ENCODE results near the gene TMEM234.
A peak's percentile ranks its signal among the peaks of the same experiment; 100 is the strongest.

The TMEM234 gene

DNA sequence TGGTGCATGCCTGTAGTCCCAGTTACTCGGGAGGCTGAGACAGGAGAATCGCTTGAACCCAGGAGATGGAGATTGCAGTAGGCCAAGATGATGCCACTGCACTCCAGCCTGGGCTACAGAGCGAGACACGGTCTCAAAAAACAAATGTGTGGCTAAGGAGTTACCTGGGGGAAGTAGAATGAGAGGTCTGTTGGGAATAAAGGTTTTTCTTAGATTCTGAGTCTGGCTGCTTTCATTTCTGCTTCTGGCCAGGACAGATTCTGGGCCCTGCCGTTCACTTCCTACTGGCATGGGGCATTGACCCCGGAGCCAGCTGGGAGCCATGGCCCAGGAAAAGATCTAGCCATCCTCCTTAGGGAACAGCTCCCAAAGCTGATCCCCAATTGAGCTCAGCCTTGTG is 13.7 kb downstream of the TMEM234 start:
- H3K9ac ChIP-seq (ENCODE audit: low read length): no peak overlapping the region
- H3K27ac ChIP-seq (ENCODE audit: low read length): no peak overlapping the region
- H3K9me3 ChIP-seq (ENCODE audit: control insufficient read depth, low read depth, low read length): no peaks in the 10 kb centered on the region
- H3K36me3 ChIP-seq (ENCODE audit: control insufficient read depth, low read depth, low read length): no peaks in the 10 kb centered on the region
- H3K4me3 ChIP-seq (ENCODE audit: low read length): no peak overlapping the region
- H3K27me3 ChIP-seq (ENCODE audit: control insufficient read depth, insufficient read depth, low read length): peaks cover 17% of the 10 kb centered on the region
- H3K4me1 ChIP-seq (ENCODE audit: control insufficient read depth, low read depth, low read length): peaks cover 5% of the 10 kb centered on the region

DNA sequence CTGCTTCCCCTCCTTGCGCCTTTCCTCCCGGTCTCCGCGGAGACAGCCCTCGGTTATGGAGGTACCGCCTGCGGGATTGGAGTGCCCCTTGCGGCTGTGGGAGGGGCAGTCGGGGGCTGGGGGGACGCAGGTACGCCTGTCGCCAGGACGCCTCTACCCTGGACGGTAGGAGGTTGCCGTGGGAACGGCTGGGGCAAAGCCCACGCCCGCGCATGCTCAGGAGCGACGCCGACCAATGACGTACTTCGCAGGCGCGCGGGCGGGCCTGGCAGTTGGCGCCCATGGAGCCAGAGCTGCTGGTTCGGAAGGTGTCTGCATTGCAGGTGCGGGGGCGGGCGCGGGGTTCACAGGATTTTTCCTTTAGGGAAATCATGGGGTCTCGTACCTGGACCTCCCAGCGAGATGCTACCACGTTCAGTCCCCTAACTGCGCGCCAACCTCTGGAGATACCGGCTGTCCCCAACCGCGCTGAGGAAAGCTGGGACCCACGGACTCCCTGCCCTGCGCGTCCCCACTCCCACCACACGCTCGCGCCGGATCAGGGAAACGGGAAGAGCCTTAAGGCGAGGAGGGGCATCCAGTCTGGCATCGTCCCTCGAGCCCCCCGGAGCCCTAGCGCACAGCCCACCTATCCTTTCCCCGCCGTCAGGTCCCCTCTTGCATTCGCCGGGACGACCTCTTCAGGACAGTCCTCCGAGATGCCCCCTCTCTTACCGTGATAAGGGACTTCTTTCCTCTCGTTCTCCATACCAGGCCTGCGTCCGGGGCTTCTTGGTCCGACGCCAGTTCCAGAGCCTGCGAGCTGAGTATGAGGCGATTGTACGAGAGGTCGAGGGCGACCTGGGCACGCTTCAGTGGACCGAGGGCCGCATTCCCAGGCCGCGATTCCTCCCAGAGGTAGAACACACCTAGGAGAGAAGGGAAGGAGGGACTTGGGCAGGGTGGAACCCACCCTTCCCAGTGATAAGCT is 16.5 kb downstream of the TMEM234 start, which contains the start of gene IQCC:
TSS of gene IQCC (plus strand) at position 271 of the 970 bp plus-strand sequence. CDS start at position 282, 11 bp downstream.
- H3K27ac ChIP-seq (ENCODE audit: low read length): no peak within 1 kb of the TSS
- H3K36me3 ChIP-seq (ENCODE audit: control insufficient read depth, low read depth, low read length): no peaks in the 10 kb centered on the region
- peak within 1 kb of the TSS; percentile 73 for H3K4me3 ChIP-seq (ENCODE audit: low read length)

DNA sequence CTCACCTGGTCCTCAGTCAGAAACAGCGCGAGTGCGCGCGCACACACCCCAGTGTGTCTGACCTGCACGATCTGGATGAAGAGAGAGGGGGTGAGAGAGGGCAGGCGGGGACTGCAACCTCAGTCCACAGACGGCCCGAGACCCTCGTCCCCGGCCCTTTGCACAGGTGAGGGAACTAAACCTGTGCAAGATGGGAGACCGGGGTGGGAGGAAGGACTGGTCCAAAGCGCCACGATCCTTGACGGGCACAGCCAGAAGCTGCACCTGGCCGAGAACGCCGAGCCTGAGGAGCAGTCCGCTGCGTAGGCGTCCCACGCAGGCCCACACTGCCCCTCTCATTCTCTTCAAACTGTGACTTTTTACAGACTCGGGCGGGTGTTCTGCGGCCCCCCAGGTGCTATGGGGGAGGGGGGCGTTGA is 17.2 kb downstream of the TMEM234 start:
- Histone ChIP-seq H3K36me3 (ENCODE audit: control insufficient read depth, low read depth, low read length) (no peaks in the 10 kb centered on the region), H3K9ac (ENCODE audit: low read length) (peak overlapping the region; percentile 86), H3K4me3 (ENCODE audit: low read length) (peak overlapping the region; percentile 73), H3K27me3 (ENCODE audit: control insufficient read depth, insufficient read depth, low read length) (peaks cover 17% of the 10 kb centered on the region), H3K27ac (ENCODE audit: low read length) (no peak overlapping the region), H3K4me1 (ENCODE audit: control insufficient read depth, low read depth, low read length) (peaks cover 18% of the 10 kb centered on the region), H3K9me3 (ENCODE audit: control insufficient read depth, low read depth, low read length) (no peaks in the 10 kb centered on the region)

More for the DNA sequence above, 16.5 kb downstream of the TMEM234 start, which contains the start of gene IQCC:
- peaks cover 17% of the 10 kb centered on the region for H3K27me3 ChIP-seq (ENCODE audit: control insufficient read depth, insufficient read depth, low read length)
- no peaks in the 10 kb centered on the region for H3K9me3 ChIP-seq (ENCODE audit: control insufficient read depth, low read depth, low read length)
- H3K4me1 ChIP-seq (ENCODE audit: control insufficient read depth, low read depth, low read length): peaks cover 15% of the 10 kb centered on the region
- peak within 1 kb of the TSS; percentile 86 for H3K9ac ChIP-seq (ENCODE audit: low read length)

DNA sequence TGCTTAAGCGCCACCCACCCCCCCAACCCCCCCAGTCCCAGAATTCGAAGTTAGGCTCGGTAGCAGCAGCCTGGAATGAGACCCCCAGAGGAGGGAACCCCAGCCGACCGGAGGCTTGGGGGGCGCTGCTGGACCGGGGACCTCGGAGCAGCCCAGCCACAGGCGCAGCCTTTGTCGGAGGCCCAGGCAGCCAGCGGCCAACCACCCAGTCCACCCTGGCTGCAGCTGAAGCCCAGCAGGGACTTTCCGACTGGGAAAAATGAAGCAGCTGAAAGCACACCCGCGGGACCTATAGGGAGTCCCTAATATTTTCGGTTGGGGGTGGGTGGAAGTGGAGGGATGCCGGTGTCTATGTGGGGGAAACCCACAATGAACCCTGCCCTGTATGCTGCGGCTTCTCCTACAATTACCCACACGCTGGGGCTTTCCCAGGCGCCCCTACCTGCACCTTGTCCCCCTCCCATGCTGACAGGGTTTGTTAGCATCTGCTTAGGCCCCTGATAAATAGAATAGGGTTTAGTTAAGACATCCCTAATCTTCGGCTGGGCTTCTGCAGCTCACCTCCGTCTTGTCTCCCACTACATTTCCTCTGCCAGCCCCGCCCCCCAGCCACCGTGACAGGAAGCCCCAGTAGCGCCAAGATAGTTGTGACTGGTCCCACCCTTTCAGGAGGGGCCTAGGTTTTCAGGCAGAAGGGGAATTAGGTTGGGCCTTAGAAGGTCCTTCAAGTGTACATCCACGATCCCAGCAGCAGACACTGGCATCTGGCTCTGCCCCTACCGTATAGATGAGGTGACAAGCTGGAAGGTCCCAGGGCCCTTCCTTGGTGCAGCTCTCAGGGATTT is 20.9 kb downstream of the TMEM234 start:
- Histone ChIP-seq H3K9me3 (ENCODE audit: control insufficient read depth, low read depth, low read length) (no peaks in the 10 kb centered on the region), H3K27me3 (ENCODE audit: control insufficient read depth, insufficient read depth, low read length) (peaks cover 13% of the 10 kb centered on the region), H3K4me3 (ENCODE audit: low read length) (peak overlapping the region; percentile 74), H3K9ac (ENCODE audit: low read length) (peak overlapping the region; percentile 58), H3K4me1 (ENCODE audit: control insufficient read depth, low read depth, low read length) (peaks cover 30% of the 10 kb centered on the region), H3K36me3 (ENCODE audit: control insufficient read depth, low read depth, low read length) (peaks cover 22% of the 10 kb centered on the region), H3K27ac (ENCODE audit: low read length) (no peak overlapping the region)

DNA sequence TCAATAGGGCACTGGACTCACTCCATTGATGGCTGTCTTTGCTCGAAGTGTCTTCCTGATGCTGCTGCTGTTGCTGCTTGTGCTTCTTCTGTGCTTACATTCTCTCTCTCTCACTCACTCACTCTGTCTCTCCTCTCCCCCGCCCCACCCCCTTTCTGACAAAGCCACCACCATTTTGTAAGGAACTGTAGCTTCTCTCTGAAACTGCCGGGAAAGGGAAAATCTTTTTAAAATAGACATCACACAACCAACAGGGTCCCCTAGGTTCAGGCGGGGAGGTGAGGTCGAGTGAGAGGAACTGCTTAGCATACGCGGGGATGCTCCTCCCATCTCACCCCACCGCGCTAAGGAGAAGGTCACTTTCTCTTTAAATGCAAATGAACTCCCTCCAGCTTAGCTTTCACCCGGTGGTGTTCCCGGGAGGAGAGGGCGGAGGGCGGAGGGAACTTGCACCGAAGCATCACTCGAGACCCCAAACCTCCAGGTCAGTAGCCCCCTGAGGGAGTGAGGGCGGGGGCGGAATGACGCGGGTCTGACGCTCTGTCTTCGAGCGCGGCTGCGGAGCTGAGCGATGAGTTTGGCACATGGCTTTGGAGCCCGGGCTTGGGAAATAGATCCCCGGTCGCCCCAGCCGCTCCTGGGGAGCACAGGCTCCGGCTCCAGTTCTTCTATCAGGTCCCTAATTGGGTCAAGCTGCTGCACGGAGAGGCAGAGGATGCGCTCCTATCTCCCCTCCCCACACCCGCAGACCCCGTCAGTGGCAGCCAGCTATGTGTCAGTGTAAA is 21.7 kb downstream of the TMEM234 start, which contains the start of gene CCDC28B:
TSS of gene CCDC28B (plus strand) at position 370 of the 785 bp plus-strand sequence. CDS start 1,341 bp downstream, outside the sequence.
- peaks cover 12% of the 10 kb centered on the region for H3K27me3 ChIP-seq (ENCODE audit: control insufficient read depth, insufficient read depth, low read length)
- H3K9me3 ChIP-seq (ENCODE audit: control insufficient read depth, low read depth, low read length): no peaks in the 10 kb centered on the region
- peak within 1 kb of the TSS; percentile 63 for H3K27ac ChIP-seq (ENCODE audit: low read length)
- H3K9ac ChIP-seq (ENCODE audit: low read length): peak within 1 kb of the TSS; percentile 58
- peaks cover 28% of the 10 kb centered on the region for H3K36me3 ChIP-seq (ENCODE audit: control insufficient read depth, low read depth, low read length)
- H3K4me3 ChIP-seq (ENCODE audit: low read length): peak within 1 kb of the TSS; percentile 74
- peaks cover 30% of the 10 kb centered on the region for H3K4me1 ChIP-seq (ENCODE audit: control insufficient read depth, low read depth, low read length)

DNA sequence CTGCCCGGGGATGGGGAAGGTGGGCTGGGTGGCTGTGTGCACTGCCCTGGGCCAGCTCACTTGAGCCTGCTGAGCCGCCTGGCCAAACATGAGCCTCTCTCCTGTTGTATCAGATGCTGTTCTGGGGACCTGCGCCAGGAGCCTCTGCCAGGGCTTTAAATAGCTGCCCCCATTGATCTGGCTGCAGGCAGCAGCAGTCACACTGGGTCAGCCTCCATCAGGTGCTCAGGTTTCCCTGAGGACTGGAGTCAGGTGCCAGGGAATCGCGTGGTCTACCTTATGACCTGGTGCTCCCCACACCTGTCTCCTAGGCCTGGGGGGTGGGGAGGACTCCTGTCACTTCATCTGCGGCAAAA is 22.5 kb downstream of the TMEM234 start:
- Histone ChIP-seq H3K4me1 (ENCODE audit: control insufficient read depth, low read depth, low read length) (peaks cover 27% of the 10 kb centered on the region), H3K9ac (ENCODE audit: low read length) (no peak overlapping the region), H3K27me3 (ENCODE audit: control insufficient read depth, insufficient read depth, low read length) (peaks cover 10% of the 10 kb centered on the region), H3K27ac (ENCODE audit: low read length) (no peak overlapping the region), H3K36me3 (ENCODE audit: control insufficient read depth, low read depth, low read length) (peaks cover 35% of the 10 kb centered on the region), H3K9me3 (ENCODE audit: control insufficient read depth, low read depth, low read length) (no peaks in the 10 kb centered on the region), H3K4me3 (ENCODE audit: low read length) (peak overlapping the region; percentile 74)

DNA sequence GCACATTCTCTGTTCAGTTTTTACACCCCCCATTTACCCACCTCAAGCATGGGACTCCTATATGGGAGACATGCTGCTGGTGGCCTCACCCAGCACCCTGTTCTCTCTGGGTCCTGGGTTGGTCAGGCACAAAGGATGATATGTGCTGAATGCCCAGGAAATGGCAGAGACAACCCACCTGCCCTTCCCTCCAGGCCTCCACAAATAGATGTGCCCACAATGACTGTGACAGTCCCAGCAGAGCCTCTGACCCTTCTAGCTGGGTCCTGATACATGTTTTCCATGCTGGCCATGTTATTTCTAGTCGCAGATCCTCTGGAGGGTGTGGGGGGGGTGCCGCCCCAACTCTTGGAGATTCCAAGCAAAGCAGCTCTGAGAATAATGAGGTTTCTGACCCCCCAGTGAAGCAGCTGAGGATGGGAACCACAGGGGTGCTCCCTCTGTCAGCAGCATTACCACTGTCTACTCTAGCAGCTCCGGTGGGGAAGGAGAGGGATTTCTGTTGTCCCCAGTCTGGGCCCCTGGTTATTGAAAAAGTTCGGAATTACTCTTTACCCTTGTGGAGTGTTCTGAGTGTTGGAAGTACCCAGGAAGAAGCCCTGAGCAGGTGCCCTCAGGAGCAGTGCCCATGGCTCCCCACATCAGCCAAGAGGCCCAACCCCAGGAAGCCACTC is 23.0 kb downstream of the TMEM234 start:
- Histone ChIP-seq H3K4me1 (ENCODE audit: control insufficient read depth, low read depth, low read length) (peaks cover 25% of the 10 kb centered on the region), H3K9ac (ENCODE audit: low read length) (no peak overlapping the region), H3K36me3 (ENCODE audit: control insufficient read depth, low read depth, low read length) (peaks cover 40% of the 10 kb centered on the region), H3K27ac (ENCODE audit: low read length) (no peak overlapping the region), H3K27me3 (ENCODE audit: control insufficient read depth, insufficient read depth, low read length) (peaks cover 4% of the 10 kb centered on the region), H3K9me3 (ENCODE audit: control insufficient read depth, low read depth, low read length) (no peaks in the 10 kb centered on the region), H3K4me3 (ENCODE audit: low read length) (peak overlapping the region; percentile 74)

DNA sequence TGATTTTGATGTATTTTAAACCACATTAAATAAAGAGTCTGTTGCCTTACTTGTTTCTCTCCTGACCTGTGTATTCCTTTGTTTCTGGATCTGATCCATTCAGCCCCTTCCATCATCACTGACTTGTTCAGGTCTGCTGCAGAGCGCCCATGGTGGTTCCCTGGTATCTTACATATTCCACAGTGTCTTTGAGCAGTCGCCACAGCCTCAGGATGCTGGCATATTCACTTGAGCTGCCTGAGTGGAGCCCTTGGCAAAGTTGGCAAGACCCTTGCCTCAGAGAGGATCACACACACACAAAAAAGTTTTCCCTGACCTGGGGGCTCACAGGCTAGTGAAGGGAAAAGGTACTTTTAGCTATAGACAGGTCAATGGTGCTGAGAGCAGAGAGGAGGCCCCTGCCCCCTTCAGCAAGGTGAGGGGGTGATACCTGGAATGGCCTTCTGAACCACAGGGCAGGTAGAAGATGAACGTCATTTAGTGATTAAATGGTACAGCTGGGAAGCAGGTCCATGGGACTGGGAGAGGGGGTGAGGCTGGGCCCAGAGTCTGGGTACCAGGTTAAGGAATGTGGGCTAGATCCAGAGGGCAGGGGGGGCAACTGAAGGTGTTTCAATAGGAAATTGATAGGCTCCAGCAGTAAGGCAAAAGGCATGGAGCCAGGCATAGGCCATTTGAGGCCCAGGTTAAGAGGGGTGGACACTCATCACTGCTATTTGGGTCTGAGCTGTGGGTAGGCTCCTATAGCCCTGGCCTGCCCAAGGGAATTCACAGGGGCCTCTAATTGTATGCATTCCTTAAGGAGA is 23.7 kb downstream of the TMEM234 start:
- H3K9me3 ChIP-seq (ENCODE audit: control insufficient read depth, low read depth, low read length): no peaks in the 10 kb centered on the region
- no peak overlapping the region for H3K27ac ChIP-seq (ENCODE audit: low read length)
- no peak overlapping the region for H3K9ac ChIP-seq (ENCODE audit: low read length)
- peaks cover 48% of the 10 kb centered on the region for H3K36me3 ChIP-seq (ENCODE audit: control insufficient read depth, low read depth, low read length)
- H3K4me1 ChIP-seq (ENCODE audit: control insufficient read depth, low read depth, low read length): peaks cover 25% of the 10 kb centered on the region
- no peak overlapping the region for H3K4me3 ChIP-seq (ENCODE audit: low read length)
- H3K27me3 ChIP-seq (ENCODE audit: control insufficient read depth, insufficient read depth, low read length): no peaks in the 10 kb centered on the region

DNA sequence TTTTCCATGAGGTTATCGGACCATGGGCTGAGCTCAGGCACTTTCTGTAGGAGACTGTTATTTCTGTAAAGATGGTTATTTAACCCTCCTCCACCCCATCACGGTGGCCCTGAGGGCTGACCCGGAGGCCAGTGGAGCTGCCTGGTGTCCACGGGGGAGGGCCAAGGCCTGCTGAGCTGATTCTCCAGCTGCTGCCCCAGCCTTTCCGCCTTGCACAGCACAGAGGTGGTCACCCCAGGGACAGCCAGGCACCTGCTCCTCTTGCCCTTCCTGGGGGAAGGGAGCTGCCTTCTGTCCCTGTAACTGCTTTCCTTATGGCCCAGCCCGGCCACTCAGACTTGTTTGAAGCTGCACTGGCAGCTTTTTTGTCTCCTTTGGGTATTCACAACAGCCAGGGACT is 24.3 kb downstream of the TMEM234 start:
- H3K4me1 ChIP-seq (ENCODE audit: control insufficient read depth, low read depth, low read length): peaks cover 25% of the 10 kb centered on the region
- H3K9me3 ChIP-seq (ENCODE audit: control insufficient read depth, low read depth, low read length): no peaks in the 10 kb centered on the region
- H3K36me3 ChIP-seq (ENCODE audit: control insufficient read depth, low read depth, low read length): peaks cover 54% of the 10 kb centered on the region
- no peaks in the 10 kb centered on the region for H3K27me3 ChIP-seq (ENCODE audit: control insufficient read depth, insufficient read depth, low read length)
- H3K4me3 ChIP-seq (ENCODE audit: low read length): no peak overlapping the region
- no peak overlapping the region for H3K9ac ChIP-seq (ENCODE audit: low read length)
- H3K27ac ChIP-seq (ENCODE audit: low read length): no peak overlapping the region

DNA sequence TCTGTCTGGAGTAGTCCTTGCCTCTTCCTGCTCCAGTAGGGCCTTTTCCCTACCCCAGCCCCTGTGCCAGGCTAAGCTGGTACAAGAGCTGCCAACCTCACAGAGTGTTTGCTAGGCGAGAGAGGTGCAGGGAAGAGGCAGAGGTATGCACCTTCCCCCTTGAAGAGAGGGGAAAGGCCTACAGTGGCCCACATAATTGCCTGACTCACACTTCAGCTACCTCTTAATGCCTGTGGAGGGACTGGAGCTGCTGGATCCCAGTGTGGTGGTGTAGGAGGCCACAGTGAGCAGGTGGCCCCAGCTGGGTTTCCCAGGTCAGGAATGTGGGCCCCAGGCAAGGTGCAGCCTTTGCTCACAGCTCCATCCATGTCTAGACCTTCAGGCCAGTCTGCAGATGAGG is 25.1 kb downstream of the TMEM234 start:
- Histone ChIP-seq H3K27me3 (ENCODE audit: control insufficient read depth, insufficient read depth, low read length) (no peaks in the 10 kb centered on the region), H3K9ac (ENCODE audit: low read length) (no peak overlapping the region), H3K36me3 (ENCODE audit: control insufficient read depth, low read depth, low read length) (peaks cover 61% of the 10 kb centered on the region), H3K4me1 (ENCODE audit: control insufficient read depth, low read depth, low read length) (peaks cover 24% of the 10 kb centered on the region), H3K9me3 (ENCODE audit: control insufficient read depth, low read depth, low read length) (no peaks in the 10 kb centered on the region), H3K27ac (ENCODE audit: low read length) (no peak overlapping the region), H3K4me3 (ENCODE audit: low read length) (no peak overlapping the region)
